Colonic mucosa (tissue), 4 donors: ENCODE data around the gene LRG1. TPM values are rescaled to one million over a fixed set of nuclear protein-coding genes. Genes with fewer than 3 reads are reported as not detected.

Experiments used
- DNase-seq: peaks from one replicate; pipeline ENCODE4 v3.0.0-alpha.2; 2020
- H3K27ac ChIP-seq: fragments of 200-600 bp; one replicate; pipeline ENCODE4 v1.8.0; 2021
- H3K27me3 ChIP-seq: fragments of 200-600 bp; one replicate; pipeline ENCODE4 v1.8.0; 2021
- H3K36me3 ChIP-seq: fragments of 200-600 bp; one replicate; pipeline ENCODE4 v1.8.0; 2021
- H3K4me1 ChIP-seq: fragments of 200-600 bp; one replicate; pipeline ENCODE4 v1.8.0; 2021; ENCODE audit warnings: mild to moderate bottlenecking
- H3K4me3 ChIP-seq: fragments of 200-600 bp; one replicate; pipeline ENCODE4 v1.8.0; 2021
- H3K9ac ChIP-seq, 2 donors: one replicate each; pipeline ENCODE4 v1.7.0; 2013; ENCODE audit warnings: control low read depth in 2 of 2, low read depth in 2 of 2, low read length in 2 of 2
- H3K9me3 ChIP-seq: fragments of 200-600 bp; one replicate; pipeline ENCODE4 v1.8.0; 2021
- CTCF ChIP-seq: fragments of 200-600 bp; IDR thresholded peaks from one replicate; pipeline ENCODE4 v1.8.0; 2022; ENCODE audit warnings: antibody characterized with exemption, mild to moderate bottlenecking
- intact Hi-C: fragments of 100-400 bp; cut with DNase I; formaldehyde crosslinking; loops from one replicate; pipeline ENCODE4 v1.14.1; 2022
- total RNA-seq, 2 donors: library from RNA; stranded (reverse); fragmentation: NEBNext Ultra II Directional in 1 of 2; extraction: Animal tissue kit (Norgen Biotek cat#: 25700) in 1 of 2; gene quantifications; one replicate each; pipeline ENCODE4 v1.2.1, GENCODE V29; 2021
- donor health status: healthy.
- donor health status: DM: no; HTN: no; CAD: no.
- donor health status: DM: no; HTN: no; CAD: no.

The LRG1 gene
- total RNA-seq, 2 donors from 2014 or later, result 24.4 to 26.0 TPM

DNA sequence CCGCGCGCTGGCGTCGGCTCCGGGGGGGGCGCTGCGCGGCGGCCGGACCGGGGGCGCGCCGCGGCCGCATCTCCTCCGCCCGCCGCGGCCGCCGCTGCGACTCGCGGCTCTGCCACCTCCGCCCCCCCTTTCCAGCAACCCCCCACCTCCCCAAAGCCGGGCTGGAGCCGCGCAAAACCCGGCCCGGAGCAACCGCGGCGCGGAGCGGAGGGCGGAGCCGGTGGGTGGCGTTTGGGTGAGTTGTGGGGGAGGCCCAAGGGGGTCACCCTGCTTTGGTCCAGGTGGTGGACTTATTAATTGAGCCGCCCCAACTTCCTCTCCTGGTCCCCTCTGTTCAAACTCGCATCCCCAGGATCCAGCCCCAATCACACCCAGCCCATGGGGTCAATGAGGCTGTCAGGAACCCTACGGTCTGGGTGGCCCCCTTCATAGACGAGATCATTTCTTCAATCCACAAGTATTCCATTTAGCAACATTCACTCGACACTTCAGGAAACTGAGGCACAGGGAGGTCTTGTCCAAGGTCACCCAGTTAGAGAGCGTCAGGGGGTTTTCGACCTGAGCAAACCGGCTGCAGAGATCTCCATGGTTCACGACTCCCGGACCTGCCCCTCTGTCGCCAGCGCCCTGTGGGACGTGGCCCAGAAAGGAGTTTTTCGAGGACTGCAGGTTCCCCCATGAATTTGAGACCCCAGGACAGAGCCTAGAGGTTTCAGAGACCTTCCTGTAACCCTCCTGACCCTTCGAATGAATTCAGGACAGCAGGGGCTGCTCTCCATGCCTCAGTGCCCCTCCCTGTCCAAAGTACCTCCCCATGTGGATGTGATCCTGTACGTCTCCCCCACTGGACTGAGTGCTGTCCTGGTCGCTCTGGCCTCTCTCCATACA lies 42.1 kb upstream of the LRG1 start:
- no peak for TF ChIP-seq CTCF
- intact Hi-C loops, result no loop called here
- Histone ChIP-seq H3K9ac (no peak overlapping the region), H3K4me3 (no peak overlapping the region), H3K27me3 (peaks cover 54% of the 10 kb centered on the region), H3K36me3 (no peaks in the 10 kb centered on the region), H3K27ac (no peak overlapping the region), H3K4me1 (peaks cover 5% of the 10 kb centered on the region), H3K9me3 (no peaks in the 10 kb centered on the region)
- no peak for DNase-seq

GRCh38 chr19:4580961-4581665 lies 41.3 kb upstream of the LRG1 start:
- peaks cover 54% of the 10 kb centered on the region for H3K27me3 ChIP-seq
- H3K27ac ChIP-seq, result no peak overlapping the region
- no peaks in the 10 kb centered on the region for H3K36me3 ChIP-seq
- H3K9me3 ChIP-seq, result no peaks in the 10 kb centered on the region
- H3K9ac ChIP-seq, result no peak overlapping the region
- TF ChIP-seq CTCF, result no peak
- intact Hi-C loops, result no loop called here
- H3K4me3 ChIP-seq, result no peak overlapping the region
- DNase-seq, result no peak
- peaks cover 5% of the 10 kb centered on the region for H3K4me1 ChIP-seq

DNA sequence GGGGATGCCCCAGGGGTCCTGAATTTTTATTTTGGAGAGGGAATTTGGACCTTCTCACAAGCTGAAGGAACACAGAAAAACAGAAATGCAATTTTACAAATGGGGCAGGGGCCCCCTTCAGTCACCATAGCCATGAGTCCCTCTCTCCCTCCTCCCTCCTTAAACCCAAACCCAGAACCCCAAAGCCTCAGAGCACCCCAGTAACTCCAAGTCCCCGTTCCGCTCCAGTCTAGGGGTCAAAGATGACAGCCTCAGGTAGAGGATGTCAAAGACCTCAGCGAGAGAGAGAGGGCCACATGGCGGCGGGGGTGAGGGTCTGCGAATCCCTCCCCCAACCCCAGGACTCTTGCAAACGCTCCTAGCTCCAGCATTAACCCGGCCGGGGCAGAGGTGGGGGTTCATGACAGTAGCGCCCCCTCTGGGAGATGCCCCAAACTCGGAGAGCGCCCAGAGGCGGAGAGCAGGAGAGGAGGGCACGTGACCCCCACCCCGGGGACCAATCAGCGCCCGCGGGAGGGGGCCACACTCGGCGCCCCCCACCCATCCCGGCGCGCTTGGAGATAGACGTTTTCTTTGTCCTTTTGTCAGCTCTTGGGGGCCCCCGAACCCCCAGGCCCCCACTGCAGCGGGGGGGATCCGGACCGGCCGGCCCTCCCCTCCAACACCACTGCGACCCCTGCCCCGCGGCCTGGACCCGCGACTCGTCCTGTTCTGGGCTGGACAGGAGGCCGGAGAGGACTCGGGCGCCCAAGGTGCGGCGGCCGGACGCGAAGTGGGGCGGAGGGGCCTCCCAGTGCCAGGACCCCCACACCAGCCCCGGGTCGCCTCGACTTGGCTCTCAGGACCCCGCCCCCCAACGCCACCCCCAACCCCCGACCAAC lies 40.4 kb upstream of the LRG1 start:
- no peaks in the 10 kb centered on the region for H3K36me3 ChIP-seq
- no peaks in the 10 kb centered on the region for H3K9me3 ChIP-seq
- peaks cover 5% of the 10 kb centered on the region for H3K4me1 ChIP-seq
- H3K4me3 ChIP-seq, result no peak overlapping the region
- H3K27ac ChIP-seq, result no peak overlapping the region
- no peak for DNase-seq
- peaks cover 50% of the 10 kb centered on the region for H3K27me3 ChIP-seq
- TF ChIP-seq CTCF, result no peak
- intact Hi-C loops, result no loop called here
- H3K9ac ChIP-seq, result no peak overlapping the region

DNA sequence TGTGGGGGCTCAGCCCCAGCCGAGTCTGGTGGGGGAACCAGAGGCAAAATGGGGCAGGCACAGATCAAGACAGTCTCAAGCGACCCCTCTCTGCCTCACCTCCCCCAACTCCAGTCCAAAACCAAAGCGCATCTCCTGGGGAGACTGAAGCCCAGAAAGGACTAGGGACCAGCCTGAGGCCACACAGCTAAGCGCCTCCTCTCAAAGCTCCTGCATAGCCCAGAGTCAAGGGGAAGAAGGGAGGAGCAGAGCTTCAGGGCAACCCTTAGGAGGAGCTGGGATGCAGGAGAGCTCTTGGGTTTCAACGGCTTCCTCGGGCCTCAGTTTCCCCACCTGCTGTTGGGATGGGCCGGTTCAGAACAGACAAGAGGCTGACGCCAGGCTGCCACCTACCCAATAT lies 39.6 kb upstream of the LRG1 start:
- TF ChIP-seq CTCF, result no peak
- Histone ChIP-seq H3K9ac (no peak overlapping the region), H3K27me3 (peaks cover 44% of the 10 kb centered on the region), H3K27ac (no peak overlapping the region), H3K4me3 (no peak overlapping the region), H3K9me3 (no peaks in the 10 kb centered on the region), H3K4me1 (peaks cover 2% of the 10 kb centered on the region), H3K36me3 (no peaks in the 10 kb centered on the region)
- no peak for DNase-seq
- intact Hi-C loops, result loop anchor here (5.0 kb wide), 1 partner anchor 58 kb away; the partner anchor contains the start of gene TNFAIP8L1
